Jurkat, Clone E6-1 (cell line): ENCODE measurements around the gene DLX2.
A peak's percentile ranks its signal among the peaks of the same experiment; 100 is the strongest.

Experiments used
- DNase-seq: peaks from one replicate; pipeline ENCODE4 v3.0.0-alpha.2; 2011; ENCODE audit warnings: low read depth, low spot score
- H3K4me3 ChIP-seq: 2 replicates; pipeline ENCODE4 v1.5.1; 2011; ENCODE audit warnings: mild to moderate bottlenecking, low read length, control low read depth, moderate library complexity

The DLX2 gene

GRCh38 chr2:172086241-172087206 lies 16.2 kb downstream of the DLX2 start:
- DNase-seq, result no peak
- H3K4me3 ChIP-seq, result peak overlapping the region; percentile 69

- no peak for DNase-seq
- H3K4me3 ChIP-seq, result peak within 1 kb of the TSS; percentile 69
Measured at GRCh38 chr2:172085460-172086159, 17.1 kb downstream of the DLX2 start, which contains the start of gene DLX1. TSS of gene DLX1 (plus strand) at chr2:172085507. CDS start at chr2:172085678, 171 bp downstream.

GRCh38 chr2:172084645-172085459 lies 17.8 kb downstream of the DLX2 start:
- DNase-seq, result peak; percentile 92
- peak overlapping the region; percentile 69 for H3K4me3 ChIP-seq

DNA sequence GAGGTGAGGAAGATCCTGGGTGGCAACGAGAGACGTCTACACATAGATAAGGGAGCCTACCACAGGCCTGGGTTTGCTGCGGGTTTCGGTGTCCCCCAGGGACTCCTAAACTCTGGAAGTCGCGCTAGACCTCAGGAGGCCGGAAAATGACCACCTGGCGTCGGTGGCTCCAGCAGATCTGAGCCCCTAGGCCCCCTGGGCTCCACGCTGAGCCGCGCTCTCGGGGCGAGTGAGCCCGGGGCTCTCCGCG lies 18.4 kb downstream of the DLX2 start:
- H3K4me3 ChIP-seq, result peak overlapping the region; percentile 69
- DNase-seq, result no peak

DNA sequence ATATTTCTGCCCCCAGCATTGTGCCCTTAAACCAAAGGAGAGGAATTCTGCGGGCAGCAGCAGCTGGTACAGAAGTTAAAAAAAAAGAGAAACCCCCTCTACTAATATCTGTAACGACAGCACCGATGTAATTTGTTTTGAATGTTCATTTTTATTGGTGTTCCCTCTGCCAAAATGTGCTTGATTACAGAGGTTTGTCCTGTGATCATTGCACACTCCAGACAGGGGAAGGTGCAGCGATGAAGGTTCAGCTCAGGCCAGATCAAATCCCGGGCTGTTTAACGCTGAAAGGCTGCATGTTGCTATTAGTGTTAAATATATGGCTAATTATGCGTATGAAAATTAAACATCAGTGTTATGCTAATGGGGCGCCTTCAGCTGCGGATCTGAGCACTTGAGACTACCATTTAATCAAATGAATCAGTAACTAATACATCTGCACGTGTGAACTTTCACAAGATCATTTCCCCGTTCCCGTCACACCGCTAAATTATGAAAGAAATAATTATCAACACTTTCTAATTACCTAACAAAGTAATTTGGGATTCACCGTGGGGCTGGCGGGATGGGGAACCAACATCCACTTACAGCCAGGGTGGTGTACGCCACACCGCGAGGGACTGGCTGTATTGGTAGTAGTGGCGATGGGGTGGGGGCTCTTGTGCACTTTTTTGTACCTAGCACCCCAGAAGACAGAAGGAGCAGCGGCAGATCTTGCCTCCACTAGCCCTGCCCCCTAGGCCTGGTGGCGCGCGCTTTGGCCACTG lies 18.9 kb downstream of the DLX2 start:
- DNase-seq, result no peak
- peak overlapping the region; percentile 69 for H3K4me3 ChIP-seq

GRCh38 chr2:172082944-172083627 lies 19.6 kb downstream of the DLX2 start:
- no peak for DNase-seq

DNA sequence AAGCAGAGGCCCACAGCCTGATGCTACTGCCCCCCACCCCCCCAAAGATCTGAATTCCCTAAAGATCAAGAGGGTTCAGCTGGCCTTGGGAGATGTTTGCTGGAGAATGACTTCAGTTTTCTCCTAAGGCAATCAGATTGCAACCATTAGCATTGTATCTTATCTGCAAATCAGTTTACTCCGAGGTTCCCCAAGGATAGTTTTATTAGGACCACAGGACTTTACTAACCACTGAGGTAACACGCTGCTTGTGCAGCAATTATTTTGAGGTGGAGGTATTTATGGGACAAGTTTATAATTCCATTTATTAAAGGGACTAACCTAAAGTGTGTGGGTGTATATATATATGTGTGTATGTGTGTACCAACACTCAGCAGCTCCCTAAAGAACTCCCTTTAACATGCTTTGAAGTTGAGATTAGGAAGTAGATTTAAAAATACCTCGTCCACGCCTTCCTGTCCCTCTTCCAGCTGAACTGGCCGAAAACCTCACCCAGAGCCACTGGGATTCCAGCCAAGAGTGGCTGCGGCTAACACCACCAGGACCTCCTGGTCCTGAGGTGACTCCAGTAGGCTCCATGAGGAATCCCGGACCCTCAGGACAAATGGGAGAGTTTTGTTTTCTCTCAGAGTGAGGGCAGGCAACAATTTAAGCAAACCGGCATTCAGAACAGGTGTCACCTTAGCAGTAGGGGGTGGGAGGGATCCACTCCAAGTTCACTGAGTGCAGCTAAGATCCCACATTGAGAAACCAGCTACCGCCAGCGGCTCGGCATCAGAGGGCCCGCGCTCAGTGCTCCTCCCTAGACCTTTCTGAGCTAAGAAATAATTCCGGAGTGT lies 20.4 kb downstream of the DLX2 start:
- no peak overlapping the region for H3K4me3 ChIP-seq
- no peak for DNase-seq

More at GRCh38 chr2:172082944-172083627, 19.6 kb downstream of the DLX2 start:
- H3K4me3 ChIP-seq, result no peak overlapping the region

- no peak for DNase-seq
Measured at GRCh38 chr2:172081221-172082022, 21.3 kb downstream of the DLX2 start.

DNA sequence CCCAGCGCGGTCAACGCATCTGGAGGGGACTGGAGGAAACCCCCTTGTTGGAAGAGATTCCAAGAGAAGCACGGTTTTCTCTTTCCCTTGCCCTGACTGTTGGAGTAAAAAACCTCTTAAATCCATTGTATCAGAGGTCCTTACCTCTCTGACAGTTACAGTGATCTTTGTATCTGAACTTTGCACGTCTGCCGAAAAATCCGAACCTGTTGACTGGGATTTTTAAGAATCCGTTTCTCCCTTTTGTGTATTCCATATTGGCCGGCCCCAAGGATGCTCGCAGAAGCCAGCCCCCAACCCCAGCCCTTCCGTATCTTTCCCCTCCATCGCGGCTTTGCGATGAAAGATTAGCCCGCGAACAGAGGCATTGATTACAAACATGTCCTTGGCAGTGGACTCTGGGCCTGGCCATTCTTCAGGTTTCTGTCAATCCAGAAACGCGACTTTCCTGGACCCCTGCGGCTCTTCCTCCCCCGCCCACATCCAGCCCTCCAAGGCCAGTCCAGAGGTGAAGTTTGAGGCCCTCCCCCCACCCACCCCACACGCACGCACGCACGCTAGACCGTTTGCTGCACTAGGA lies 22.0 kb downstream of the DLX2 start:
- H3K4me3 ChIP-seq, result no peak overlapping the region

More at GRCh38 chr2:172081221-172082022, 21.3 kb downstream of the DLX2 start:
- H3K4me3 ChIP-seq, result no peak overlapping the region

DNA sequence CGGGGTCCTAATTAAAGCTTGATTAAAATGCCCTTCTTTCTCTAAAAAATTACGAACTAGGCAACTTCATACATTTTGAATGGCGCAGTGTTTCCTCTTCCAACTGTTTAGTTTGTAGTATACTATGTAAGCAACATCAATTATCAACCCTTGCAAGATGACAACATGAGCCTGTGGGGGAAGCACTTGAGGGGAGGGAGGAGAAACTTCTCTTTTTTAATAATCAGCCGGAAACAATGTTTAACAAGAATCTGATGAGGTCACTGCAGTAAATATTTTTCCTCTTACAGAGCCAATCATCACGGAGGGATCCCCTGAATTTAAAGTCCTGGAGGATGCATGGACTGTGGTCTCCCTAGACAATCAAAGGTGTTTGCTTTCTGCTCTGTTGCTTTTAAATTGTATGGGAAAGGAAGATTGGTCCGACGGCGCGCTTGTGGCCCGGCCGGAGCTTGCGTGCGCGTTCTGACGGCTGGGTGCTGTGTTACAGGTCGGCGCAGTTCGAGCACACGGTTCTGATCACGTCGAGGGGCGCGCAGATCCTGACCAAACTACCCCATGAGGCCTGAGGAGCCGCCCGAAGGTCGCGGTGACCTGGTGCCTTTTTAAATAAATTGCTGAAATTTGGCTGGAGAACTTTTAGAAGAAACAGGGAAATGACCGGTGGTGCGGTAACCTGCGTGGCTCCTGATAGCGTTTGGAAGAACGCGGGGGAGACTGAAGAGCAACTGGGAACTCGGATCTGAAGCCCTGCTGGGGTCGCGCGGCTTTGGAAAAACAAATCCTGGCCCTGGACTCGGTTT lies 22.7 kb downstream of the DLX2 start:
- no peak overlapping the region for H3K4me3 ChIP-seq
- DNase-seq, result no peak

More for the DNA sequence above, 22.0 kb downstream of the DLX2 start:
- no peak for DNase-seq

DNA sequence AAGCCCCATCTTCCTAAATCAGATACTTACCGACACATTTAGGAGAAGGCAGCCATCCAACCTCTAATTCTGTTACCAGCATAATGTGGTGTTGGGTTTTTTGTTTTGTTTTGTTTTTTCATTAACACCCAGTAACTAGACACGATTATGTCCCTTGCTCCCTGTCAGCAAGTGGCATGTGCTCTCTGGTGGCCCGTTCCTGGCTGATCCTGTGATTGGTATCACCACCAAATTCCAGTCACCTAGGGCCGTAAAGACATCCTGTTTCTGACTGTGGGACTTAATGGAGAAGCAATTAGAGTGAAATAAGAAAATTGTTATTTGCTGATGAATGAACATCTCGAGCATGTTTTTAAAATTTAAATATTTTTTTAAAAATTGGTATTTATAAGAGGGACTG lies 23.3 kb downstream of the DLX2 start:
- DNase-seq, result no peak
- H3K4me3 ChIP-seq, result no peak overlapping the region

DNA sequence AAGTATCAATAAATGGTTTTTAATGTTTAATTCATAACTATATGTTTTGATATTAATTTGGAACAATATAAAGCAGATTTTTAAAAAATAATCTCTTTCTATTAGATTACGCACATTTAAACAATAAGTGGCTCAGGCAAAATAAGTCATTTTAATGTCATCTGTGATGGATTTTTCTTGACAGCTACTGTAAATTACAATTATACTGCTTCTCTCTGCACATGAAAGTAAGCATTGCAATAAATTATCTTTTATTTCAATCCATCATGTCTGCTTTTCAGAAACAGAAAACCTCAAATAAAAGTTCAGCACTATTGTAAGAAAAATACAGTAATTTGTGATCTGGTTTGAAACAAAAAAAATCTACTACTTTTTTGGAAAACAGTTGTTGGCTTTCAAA lies 28.4 kb downstream of the DLX2 start:
- no peak for DNase-seq
- H3K4me3 ChIP-seq, result no peak overlapping the region

DNA sequence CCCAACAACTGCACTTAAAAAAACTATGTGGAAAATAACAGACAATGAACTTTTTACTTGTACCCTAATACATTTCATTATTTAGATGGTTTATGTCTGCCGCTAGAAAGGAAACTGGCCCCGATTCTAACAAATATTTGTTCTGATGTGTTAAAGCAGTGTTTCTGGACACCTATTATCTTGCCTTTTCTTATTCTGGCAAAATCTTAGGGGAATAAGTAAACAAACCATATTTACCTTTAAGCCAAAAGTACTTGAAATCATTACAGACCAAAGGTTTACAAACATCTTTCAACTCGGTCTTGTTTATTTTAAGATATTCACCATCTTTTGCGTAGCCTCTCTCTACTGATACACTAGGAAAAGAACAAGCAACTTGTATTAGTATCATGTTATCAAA lies 29.2 kb downstream of the DLX2 start:
- no peak for DNase-seq
- no peak overlapping the region for H3K4me3 ChIP-seq

DNA sequence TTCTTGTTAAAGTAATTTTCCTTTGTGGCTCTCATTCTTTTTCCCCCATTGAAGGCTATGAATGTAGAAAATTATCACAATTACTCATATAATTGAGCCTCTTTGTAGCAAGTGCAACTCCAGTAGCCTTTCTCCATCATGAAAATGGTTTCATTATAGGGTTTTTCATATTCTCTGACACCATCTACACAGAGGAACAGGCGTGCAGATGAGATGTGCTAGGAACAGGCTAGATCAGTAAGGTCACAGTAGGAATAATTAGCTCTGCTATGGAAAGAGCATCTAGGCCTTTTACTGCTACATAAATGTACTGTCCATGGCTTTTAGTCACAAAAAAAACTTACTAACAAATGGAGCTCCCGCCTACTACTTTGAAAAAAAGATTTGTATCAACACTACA lies 30.0 kb downstream of the DLX2 start:
- H3K4me3 ChIP-seq, result no peak overlapping the region
- DNase-seq, result no peak

- no peak overlapping the region for H3K4me3 ChIP-seq
- DNase-seq, result peak; percentile 35
Measured at GRCh38 chr2:172072303-172072702, 30.4 kb downstream of the DLX2 start.

- no peak for DNase-seq
- H3K4me3 ChIP-seq, result no peak overlapping the region
Measured at GRCh38 chr2:172070936-172071335, 31.8 kb downstream of the DLX2 start.
